GM19438 (cell line): ENCODE data around the gene SLC22A31.

Experiments used
- ATAC-seq: cut with Tn5 transposase; IDR thresholded peaks from one replicate; pipeline ENCODE4 v1.9.1; 2021; ENCODE audit warnings: low read depth; ENCODE audit not compliant: unreplicated experiment

Gene SLC22A31

DNA sequence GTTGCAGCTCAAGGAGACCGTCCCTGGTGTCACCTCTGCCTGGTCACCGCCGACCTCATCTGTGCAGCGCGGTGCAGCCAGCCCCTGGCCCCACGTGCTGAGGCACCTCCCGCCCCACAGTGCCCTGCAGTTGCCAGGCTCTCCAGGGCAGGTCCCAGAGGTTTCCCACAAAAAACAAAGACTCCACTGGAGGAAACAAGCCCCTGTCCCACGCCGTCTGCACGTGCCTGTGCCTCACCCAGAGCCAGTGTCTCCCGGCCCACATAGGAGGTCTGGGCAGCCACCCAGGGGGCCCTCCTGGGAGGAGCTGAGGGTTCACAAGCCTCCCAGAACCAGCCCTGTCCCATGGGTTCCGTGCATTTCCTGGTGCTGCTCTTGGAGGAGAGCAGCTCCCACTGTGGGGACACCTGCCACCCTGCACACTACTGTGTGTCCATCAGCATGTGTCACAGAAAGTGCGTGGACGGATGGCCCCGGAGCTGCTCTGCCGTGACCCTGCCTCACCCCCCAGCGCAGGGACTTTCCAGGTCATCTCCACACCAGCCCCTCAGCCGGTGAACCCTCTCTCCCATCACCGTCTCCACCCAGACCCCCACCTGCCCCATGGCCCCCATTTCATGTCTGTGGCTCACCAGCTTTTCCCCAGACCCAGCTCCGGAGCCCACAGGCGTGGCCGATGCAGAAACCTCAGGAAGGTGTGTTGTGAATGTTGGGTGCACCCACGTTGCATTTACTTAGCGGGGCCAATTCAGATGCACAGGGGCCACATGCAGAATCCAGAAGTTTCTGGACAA is 45.8 kb downstream of the SLC22A31 start:
- ATAC-seq, result no peak

GRCh38 chr16:89153848-89154271 is 46.5 kb downstream of the SLC22A31 start:
- no peak for ATAC-seq

- ATAC-seq, result no peak
These were observed 47.3 kb downstream of the SLC22A31 start for GRCh38 chr16:89152831-89153700.

DNA sequence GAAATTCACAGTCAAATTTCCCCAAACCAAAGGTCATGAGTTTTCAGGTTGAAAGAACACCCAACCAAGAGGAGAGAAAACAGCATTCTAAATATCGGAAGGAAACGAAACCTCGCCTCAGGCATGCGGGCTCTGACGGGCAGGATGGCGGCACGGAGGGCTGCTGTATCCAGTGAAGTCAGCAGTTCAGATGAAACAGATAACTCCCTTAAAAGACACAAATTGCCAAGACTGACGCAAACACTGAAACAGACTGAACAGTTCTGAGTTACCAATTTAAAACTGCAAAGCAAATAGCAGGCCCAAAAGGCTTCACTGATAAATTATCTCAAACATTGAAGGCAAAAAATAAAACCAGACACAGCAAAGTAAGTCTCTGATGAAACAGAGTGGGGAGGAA is 49.4 kb downstream of the SLC22A31 start:
- no peak for ATAC-seq

GRCh38 chr16:89150090-89150835 is 50.1 kb downstream of the SLC22A31 start:
- ATAC-seq, result no peak

DNA sequence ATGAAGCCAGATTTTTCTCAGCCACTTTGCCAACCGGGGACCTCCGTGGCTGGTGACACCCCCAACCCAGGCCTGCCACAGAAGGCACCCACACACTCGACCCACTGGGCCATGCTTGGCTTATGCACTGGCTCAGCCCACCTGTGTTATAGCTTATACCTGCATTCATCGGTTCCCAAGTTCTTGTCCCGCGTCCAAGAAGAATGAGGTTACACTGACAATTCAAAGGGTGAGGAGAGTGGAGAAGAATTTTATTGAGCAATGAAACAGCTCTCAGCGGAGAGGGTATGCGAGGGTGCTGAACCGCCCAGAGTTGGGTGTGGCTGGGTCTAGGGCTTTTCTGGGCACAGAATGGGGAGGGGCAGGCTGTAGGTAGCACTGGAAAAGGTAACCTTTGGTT is 51.0 kb downstream of the SLC22A31 start:
- no peak for ATAC-seq

- no peak for ATAC-seq
These were observed 53.1 kb downstream of the SLC22A31 start for GRCh38 chr16:89147085-89147817.

GRCh38 chr16:89146211-89147005 is 53.9 kb downstream of the SLC22A31 start:
- ATAC-seq, result no peak
